Astrocyte (in vitro differentiated cells and primary cell): ENCODE results near the gene HOXB2. TPM values are rescaled to one million over a fixed set of nuclear protein-coding genes. Genes with fewer than 3 reads are reported as not detected.
"Not testable (repeated sequence)": the region's sequence is repeated elsewhere in the genome, so short reads cannot be mapped to it uniquely, and the experiment has no call there.

Source experiments
- DNase-seq: peaks from one replicate; pipeline ENCODE4 v3.0.0-alpha.2; 2010; ENCODE audit warnings: low read depth
- FAIRE-seq: peaks from 2 replicates; lab custom pipeline; 2011; peaks lifted over from hg19 to GRCh38; lab: Jason Lieb, UNC
- H2AFZ ChIP-seq: 2 replicates; pipeline ENCODE4 v1.6.0; 2012; ENCODE audit warnings: low read depth, low read length, inconsistent platforms
- H3K27ac ChIP-seq: 2 replicates; pipeline ENCODE4 v1.5.1; 2011; ENCODE audit warnings: low read depth, low read length, inconsistent platforms
- H3K27me3 ChIP-seq: 2 replicates; pipeline ENCODE4 v1.6.0; 2011; ENCODE audit warnings: low read length, inconsistent platforms; ENCODE audit not compliant: insufficient read depth
- H3K36me3 ChIP-seq: 2 replicates; pipeline ENCODE4 v1.5.1; 2011; ENCODE audit warnings: low read length, inconsistent platforms; ENCODE audit not compliant: insufficient read depth
- H3K4me1 ChIP-seq: 2 replicates; pipeline ENCODE4 v1.5.1; 2011; ENCODE audit warnings: low read length, inconsistent platforms; ENCODE audit not compliant: insufficient read depth
- H3K4me2 ChIP-seq: 2 replicates; pipeline ENCODE4 v1.6.0; 2012; ENCODE audit warnings: low read length, inconsistent platforms
- H3K4me3 ChIP-seq: 2 replicates; pipeline ENCODE4 v1.5.1; 2011; ENCODE audit warnings: low read depth, mild to moderate bottlenecking, low read length, inconsistent platforms; ENCODE audit not compliant: insufficient read depth
- H3K79me2 ChIP-seq: 2 replicates; pipeline ENCODE4 v1.6.0; 2012; ENCODE audit warnings: mild to moderate bottlenecking, low read length, inconsistent platforms; ENCODE audit not compliant: insufficient read depth
- H3K9ac ChIP-seq: 2 replicates; pipeline ENCODE4 v1.6.0; 2012; ENCODE audit warnings: mild to moderate bottlenecking, low read length, inconsistent platforms
- H3K9me3 ChIP-seq: 2 replicates; pipeline ENCODE4 v1.5.1; 2012; ENCODE audit warnings: low read depth, mild to moderate bottlenecking, low read length, inconsistent platforms; ENCODE audit not compliant: insufficient read depth
- H4K20me1 ChIP-seq: 2 replicates; pipeline ENCODE4 v1.6.0; 2012; ENCODE audit warnings: low read length, inconsistent platforms; ENCODE audit not compliant: insufficient read depth
- H3K27ac Mint-ChIP-seq: one replicate; pipeline ENCODE4 v1.8.0; 2021; ENCODE audit warnings: mild to moderate bottlenecking, mixed read lengths; ENCODE audit not compliant: unreplicated experiment
- H3K27me3 Mint-ChIP-seq: one replicate; pipeline ENCODE4 v1.8.0; 2021; ENCODE audit warnings: low read depth, mixed read lengths; ENCODE audit not compliant: unreplicated experiment
- H3K36me3 Mint-ChIP-seq: one replicate; pipeline ENCODE4 v1.8.0; 2021; ENCODE audit warnings: low read depth, mixed read lengths; ENCODE audit not compliant: unreplicated experiment
- H3K4me1 Mint-ChIP-seq: one replicate; pipeline ENCODE4 v1.8.0; 2021; ENCODE audit warnings: low read depth, mixed read lengths; ENCODE audit not compliant: unreplicated experiment
- H3K4me3 Mint-ChIP-seq: one replicate; pipeline ENCODE4 v1.8.0; 2021; ENCODE audit warnings: mild to moderate bottlenecking, moderate library complexity, mixed read lengths; ENCODE audit not compliant: unreplicated experiment
- H3K9me3 Mint-ChIP-seq: one replicate; pipeline ENCODE4 v1.8.0; 2021; ENCODE audit warnings: mild to moderate bottlenecking, mixed read lengths; ENCODE audit not compliant: unreplicated experiment
- EZH2 ChIP-seq: IDR thresholded peaks from 2 replicates; pipeline ENCODE4 v1.6.1; 2012; ENCODE audit warnings: mild to moderate bottlenecking, low read length, inconsistent platforms; ENCODE audit not compliant: insufficient read depth
- total RNA-seq: library from RNA; stranded (reverse); gene quantifications from 2 replicates; pipeline ENCODE4 v1.2.1, GENCODE V29; 2021
- TF ChIP-seq, protein P1 (sequence below): IDR thresholded peaks from 2 replicates; pipeline ENCODE4 v1.5.1; 2011; ENCODE audit warnings: low read depth, mild to moderate bottlenecking, inconsistent platforms, low read length, moderate library complexity; ENCODE audit not compliant: insufficient read depth

HOXB2 gene
- total RNA-seq, 1 donor from 2014 or later: 0.41 TPM

DNA sequence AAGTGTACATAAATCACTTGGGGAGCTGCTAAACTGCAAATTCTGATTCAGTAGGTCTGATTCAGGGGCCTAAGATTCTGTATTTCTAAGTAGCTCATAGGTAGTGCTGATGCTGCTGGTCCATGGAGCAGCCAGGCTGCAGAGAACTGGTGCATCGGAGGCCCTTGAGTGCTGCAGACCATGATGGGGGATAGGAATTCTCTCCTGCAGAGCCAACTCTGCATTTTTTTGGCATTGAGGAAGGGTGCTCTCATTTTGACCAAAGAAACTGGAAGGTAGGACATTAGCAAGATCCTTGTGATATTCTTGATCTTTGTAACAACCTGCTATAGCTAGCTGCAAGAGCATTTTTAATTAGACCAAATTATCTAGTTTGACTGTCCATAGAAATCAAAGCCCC lies 4.7 kb downstream of the HOXB2 start:
- Histone ChIP-seq H3K27me3 (peaks cover 15% of the 10 kb centered on the region), H3K9ac (peak overlapping the region; percentile 11), H3K4me3 (peak overlapping the region; percentile 1), H4K20me1 (no peaks in the 10 kb centered on the region), H3K79me2 (peaks cover 39% of the 10 kb centered on the region), H3K4me2 (peak overlapping the region; percentile 83), H3K36me3 (no peaks in the 10 kb centered on the region), H3K4me1 (peaks cover 24% of the 10 kb centered on the region), H3K27ac (peak overlapping the region; percentile 78), H2AFZ (no peak overlapping the region), H3K9me3 (no peaks in the 10 kb centered on the region)
- Mint-ChIP-seq H3K36me3 (peaks cover 2% of the 10 kb centered on the region), H3K4me3 (no peak overlapping the region), H3K4me1 (peaks cover 5% of the 10 kb centered on the region), H3K9me3 (peaks cover 10% of the 10 kb centered on the region), H3K27ac (no peak overlapping the region), H3K27me3 (peaks cover 73% of the 10 kb centered on the region)
- no peak for FAIRE-seq
- no peak for TF ChIP-seq EZH2
- TF ChIP-seq, protein P1, sequence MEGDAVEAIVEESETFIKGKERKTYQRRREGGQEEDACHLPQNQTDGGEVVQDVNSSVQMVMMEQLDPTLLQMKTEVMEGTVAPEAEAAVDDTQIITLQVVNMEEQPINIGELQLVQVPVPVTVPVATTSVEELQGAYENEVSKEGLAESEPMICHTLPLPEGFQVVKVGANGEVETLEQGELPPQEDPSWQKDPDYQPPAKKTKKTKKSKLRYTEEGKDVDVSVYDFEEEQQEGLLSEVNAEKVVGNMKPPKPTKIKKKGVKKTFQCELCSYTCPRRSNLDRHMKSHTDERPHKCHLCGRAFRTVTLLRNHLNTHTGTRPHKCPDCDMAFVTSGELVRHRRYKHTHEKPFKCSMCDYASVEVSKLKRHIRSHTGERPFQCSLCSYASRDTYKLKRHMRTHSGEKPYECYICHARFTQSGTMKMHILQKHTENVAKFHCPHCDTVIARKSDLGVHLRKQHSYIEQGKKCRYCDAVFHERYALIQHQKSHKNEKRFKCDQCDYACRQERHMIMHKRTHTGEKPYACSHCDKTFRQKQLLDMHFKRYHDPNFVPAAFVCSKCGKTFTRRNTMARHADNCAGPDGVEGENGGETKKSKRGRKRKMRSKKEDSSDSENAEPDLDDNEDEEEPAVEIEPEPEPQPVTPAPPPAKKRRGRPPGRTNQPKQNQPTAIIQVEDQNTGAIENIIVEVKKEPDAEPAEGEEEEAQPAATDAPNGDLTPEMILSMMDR: no peak
- peak; percentile 67 for DNase-seq

DNA sequence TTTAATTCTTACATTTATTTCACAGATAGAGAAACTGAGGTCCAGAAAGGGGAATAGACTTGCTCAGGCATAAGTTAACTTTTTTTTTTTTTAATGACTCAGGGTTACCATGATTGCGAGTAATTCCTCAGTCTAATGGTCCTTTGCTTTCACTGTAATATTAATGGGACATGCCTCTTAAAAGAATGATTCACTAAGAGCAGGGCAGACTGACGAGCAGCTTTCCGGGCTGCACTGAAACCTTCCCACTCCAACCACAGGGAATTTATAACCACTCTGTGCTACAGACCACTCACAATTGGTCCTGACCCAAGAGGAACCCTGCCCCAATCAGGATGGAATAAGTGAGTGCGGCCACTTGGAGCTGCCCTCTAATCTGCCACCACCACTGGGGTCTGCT lies 5.7 kb downstream of the HOXB2 start:
- peaks cover 5% of the 10 kb centered on the region for H3K4me1 Mint-ChIP-seq
- peaks cover 12% of the 10 kb centered on the region for H3K27me3 ChIP-seq
- TF ChIP-seq EZH2: no peak
- TF ChIP-seq, protein P1: no peak
- peak; percentile 23 for FAIRE-seq
- peak; percentile 97 for DNase-seq
- H3K79me2 ChIP-seq: peaks cover 34% of the 10 kb centered on the region
- H2AFZ ChIP-seq: no peak overlapping the region
- no peak overlapping the region for H3K27ac Mint-ChIP-seq
- no peaks in the 10 kb centered on the region for H3K9me3 ChIP-seq
- peaks cover 2% of the 10 kb centered on the region for H3K36me3 Mint-ChIP-seq
- peak overlapping the region; percentile 83 for H3K4me2 ChIP-seq
- H3K27ac ChIP-seq: peak overlapping the region; percentile 78
- peaks cover 12% of the 10 kb centered on the region for H3K9me3 Mint-ChIP-seq
- H3K4me3 ChIP-seq: no peak overlapping the region
- H4K20me1 ChIP-seq: no peaks in the 10 kb centered on the region
- H3K9ac ChIP-seq: peak overlapping the region; percentile 46
- H3K4me3 Mint-ChIP-seq: no peak overlapping the region
- peaks cover 74% of the 10 kb centered on the region for H3K27me3 Mint-ChIP-seq
- H3K36me3 ChIP-seq: no peaks in the 10 kb centered on the region
- peaks cover 21% of the 10 kb centered on the region for H3K4me1 ChIP-seq

DNA sequence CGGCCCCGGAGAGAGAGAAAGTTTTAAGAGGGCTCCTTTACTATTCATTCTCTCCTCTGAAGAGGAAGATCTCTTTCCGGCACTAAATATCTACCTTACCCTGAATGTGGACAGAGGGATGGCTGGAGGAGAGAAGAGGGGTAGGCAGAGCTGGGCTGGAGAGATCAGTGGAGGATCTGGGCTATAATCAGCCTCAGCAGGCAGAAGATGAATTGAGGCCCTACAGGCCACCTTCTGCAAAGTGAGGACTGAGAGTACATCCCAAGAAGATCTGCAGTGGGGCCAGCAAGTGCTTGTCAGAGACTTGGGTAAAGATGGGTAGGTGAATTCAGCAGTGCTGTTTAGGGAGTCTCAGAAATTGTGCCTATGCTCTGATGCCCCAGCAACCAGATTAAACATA lies 7.6 kb downstream of the HOXB2 start:
- peaks cover 15% of the 10 kb centered on the region for H3K79me2 ChIP-seq
- no peak overlapping the region for H2AFZ ChIP-seq
- FAIRE-seq (no peak), DNase-seq (no peak)
- Mint-ChIP-seq H3K4me3 (no peak overlapping the region), H3K9me3 (peaks cover 7% of the 10 kb centered on the region), H3K36me3 (peaks cover 2% of the 10 kb centered on the region), H3K27ac (no peak overlapping the region), H3K4me1 (peaks cover 3% of the 10 kb centered on the region), H3K27me3 (peaks cover 77% of the 10 kb centered on the region)
- H3K36me3 ChIP-seq: no peaks in the 10 kb centered on the region
- peak overlapping the region; percentile 58 for H3K9ac ChIP-seq
- H3K27me3 ChIP-seq: peaks cover 11% of the 10 kb centered on the region
- no peaks in the 10 kb centered on the region for H4K20me1 ChIP-seq
- H3K4me1 ChIP-seq: peaks cover 21% of the 10 kb centered on the region
- peak overlapping the region; percentile 18 for H3K4me2 ChIP-seq
- no peak overlapping the region for H3K4me3 ChIP-seq
- TF ChIP-seq, protein P1: no peak
- TF ChIP-seq EZH2: no peak
- no peaks in the 10 kb centered on the region for H3K9me3 ChIP-seq
- H3K27ac ChIP-seq: peak overlapping the region; percentile 76

DNA sequence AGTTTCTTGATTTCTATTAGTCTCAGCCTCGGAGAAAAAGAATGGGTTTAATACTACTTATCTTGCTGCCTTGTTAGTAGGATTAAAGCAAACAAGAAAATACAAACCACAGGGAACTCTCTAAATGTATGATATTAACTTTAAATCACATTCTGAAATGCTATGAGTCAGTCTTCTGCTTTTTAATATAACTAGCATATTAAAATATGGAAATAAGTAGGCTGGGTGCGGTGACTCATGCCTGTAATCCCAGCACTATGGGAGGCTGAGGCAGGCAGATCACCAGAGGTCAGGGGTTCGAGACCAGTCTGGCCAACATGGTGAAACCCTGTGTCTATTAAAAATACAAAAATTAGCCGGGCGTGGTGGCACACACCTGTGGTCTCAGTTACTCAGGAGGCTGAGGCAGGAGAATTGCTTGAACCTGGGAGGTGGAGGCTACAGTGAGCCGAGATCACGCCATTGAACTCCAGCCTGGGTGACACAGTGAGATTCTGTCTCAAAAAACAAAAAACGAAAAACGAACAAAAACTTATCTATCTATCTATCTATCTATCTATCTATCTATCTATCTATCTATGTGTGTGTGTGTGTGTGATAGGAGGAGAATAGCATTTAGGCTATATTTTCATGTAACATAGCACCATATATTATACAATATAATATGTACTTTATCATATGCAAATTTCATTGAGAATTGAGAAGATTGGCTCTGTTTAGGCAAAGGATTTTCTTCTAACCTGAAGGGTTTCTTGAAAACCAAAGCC lies 8.9 kb downstream of the HOXB2 start:
- H3K4me2 ChIP-seq, H2AFZ ChIP-seq, H3K4me3 ChIP-seq, H3K9me3 ChIP-seq, DNase-seq, H3K4me3 Mint-ChIP-seq, H4K20me1 ChIP-seq, H3K36me3 Mint-ChIP-seq, H3K79me2 ChIP-seq, H3K4me1 Mint-ChIP-seq, H3K36me3 ChIP-seq, H3K9me3 Mint-ChIP-seq, H3K9ac ChIP-seq, H3K27ac Mint-ChIP-seq, FAIRE-seq: not testable (repeated sequence)
- Histone ChIP-seq H3K27me3 (peaks cover 15% of the 10 kb centered on the region), H3K27ac (peak overlapping the region; percentile 51), H3K4me1 (peaks cover 16% of the 10 kb centered on the region)
- H3K27me3 Mint-ChIP-seq: peaks cover 77% of the 10 kb centered on the region
